Bone marrow (tissue), 2 donors: ENCODE results near the gene EPS8L1.
"Not testable (repeated sequence)": the region's sequence is repeated elsewhere in the genome, so short reads cannot be mapped to it uniquely, and the experiment has no call there.

Experiments
- DNase-seq, 2 donors: peaks; one replicate each; lab custom pipeline; 2025; lab: John Stamatoyannopoulos, UW

The EPS8L1 gene

GRCh38 chr19:55094456-55095259 is 19.0 kb downstream of the EPS8L1 start:
- DNase-seq: no peak

DNA sequence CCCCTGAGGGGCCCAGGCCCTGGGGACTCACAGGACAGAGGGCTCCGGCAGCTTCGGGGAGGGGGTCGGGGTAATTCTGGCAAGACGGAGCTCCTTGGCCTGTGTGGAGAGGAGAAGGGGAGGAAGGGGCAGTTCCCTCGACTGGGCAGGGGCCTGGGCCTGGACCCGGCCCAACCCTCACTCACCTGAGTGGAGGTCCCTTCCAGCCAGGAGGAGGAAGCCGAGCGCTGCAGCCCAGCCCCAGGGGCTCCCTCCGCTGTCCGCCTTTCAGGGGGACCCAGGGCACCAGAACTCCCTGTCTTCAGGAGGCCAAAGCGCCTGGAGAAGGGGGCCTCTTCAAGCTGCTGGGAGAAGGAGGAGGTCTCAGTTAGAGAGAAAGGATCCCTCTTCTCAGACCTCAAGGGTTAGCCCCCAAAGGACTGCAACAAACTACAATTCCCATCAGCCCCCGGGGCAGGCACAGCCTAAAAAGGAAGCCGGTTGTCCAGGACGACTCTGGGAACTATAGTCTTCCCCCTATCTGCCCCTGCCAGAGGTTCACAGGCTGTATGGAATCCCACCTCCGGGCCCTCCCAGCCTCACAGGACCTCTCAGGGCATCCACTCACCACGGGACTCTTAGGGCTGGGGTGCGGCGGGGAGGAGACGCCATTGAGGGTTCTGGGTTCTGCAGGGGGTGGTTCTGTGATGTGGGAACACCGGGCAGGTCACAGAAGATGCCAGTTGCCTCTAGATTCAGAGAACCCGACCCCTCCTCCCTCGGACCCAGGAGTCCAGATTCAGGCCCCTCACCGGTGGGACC is 19.8 kb downstream of the EPS8L1 start:
- no peak for DNase-seq

DNA sequence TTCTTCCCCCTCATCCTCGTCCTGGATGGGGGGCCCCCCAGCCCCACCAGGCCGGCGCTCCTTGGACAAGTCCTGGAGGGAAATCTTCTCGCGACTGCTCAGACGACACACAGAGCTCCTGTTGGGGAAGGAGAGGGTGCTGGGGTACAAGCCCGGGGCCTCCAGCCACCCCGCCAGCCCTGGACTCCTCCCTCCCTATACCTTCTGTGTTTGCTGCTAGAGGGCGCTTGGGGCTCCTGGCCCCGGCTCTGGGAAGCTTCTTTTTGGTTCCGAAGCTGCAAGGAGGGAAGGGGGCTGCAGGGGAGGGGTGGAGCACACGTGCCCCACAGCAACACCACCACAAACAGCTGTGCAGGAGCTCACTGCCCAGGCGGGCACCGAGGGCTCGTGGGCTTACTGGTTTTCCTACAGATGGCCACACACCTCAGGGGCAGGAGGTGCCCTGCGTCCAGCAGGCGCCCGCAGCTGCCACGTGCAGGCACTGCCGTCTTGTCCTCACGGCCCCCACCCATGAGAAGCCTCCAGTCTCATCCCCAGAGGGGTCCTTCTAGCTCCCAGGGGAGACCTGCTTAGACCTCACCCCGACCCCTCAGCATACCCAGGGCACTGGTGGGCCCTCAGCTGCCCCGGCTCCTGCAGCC is 20.5 kb downstream of the EPS8L1 start:
- no peak for DNase-seq

GRCh38 chr19:55097864-55098715 is 22.4 kb downstream of the EPS8L1 start:
- DNase-seq: peak in 1 of 2 donors; percentile 65

DNA sequence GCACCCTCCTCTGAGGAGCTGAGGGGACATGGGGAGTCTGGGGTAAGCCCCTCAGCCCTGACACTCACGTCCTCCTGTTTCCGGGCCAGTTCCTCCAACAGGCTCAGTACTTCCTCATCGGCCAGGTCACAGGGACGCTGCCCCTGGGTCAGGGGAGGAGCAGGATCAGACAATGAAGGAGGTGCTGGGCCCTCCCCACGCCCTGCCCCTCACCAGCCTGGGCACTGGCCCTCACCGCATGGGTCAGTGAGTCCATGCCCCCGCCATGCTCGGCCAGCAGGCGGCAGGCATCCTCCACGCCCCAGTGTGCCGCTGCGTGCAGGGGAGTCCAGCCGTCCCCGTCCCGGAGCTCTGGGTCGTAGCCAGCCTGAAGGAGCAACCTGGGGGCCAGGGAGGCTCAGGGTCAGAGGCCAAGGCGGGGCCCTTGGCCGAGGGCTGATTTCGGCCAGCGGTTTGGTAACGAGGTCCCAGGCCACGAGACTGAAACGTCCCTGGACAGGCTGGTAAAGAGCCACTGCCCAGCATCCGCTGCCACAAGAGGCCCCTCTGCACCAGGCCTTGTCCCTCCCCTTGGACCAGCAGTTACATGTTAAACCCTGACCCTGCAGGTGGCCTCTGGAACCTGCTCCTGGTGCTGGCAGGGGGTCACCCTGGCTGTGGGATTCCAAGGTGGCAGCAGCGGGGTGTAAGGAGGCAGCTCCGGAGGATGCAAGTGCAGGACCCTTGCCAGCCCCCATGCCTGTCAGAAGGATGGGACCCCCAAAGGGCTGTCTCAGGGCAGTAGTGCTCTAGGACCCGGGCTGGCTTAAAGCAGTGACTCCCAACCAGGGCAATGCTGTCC is 23.3 kb downstream of the EPS8L1 start:
- DNase-seq: no peak

- no peak for DNase-seq
Observed at GRCh38 chr19:55099557-55100506, 24.2 kb downstream of the EPS8L1 start.

- DNase-seq: no peak
Observed at GRCh38 chr19:55101261-55101660, 25.6 kb downstream of the EPS8L1 start.

- DNase-seq: no peak
Observed at GRCh38 chr19:55103190-55103589, 27.5 kb downstream of the EPS8L1 start.

DNA sequence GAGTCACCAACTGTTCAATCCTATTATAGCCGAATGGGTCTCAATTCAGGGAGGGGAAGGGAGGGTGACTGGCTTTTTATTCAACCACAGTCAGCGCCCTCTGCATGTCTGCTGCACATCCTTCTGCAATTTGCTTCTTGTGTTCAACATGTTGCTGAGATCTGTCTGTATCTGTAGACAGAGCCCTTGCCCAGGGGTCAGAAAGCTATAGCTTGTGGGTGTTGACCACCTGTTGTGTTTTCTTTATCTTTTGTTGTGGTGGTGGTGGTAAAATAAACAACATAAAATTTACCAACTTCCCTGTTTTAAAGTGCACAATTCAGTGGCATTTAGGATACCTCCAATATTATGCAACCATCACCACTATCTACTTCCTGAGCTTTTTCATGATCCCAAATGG is 29.6 kb downstream of the EPS8L1 start:
- DNase-seq: no peak

GRCh38 chr19:55106591-55106990 is 30.9 kb downstream of the EPS8L1 start:
- DNase-seq: no peak

GRCh38 chr19:55107252-55107651 is 31.6 kb downstream of the EPS8L1 start:
- not testable (repeated sequence) for DNase-seq

DNA sequence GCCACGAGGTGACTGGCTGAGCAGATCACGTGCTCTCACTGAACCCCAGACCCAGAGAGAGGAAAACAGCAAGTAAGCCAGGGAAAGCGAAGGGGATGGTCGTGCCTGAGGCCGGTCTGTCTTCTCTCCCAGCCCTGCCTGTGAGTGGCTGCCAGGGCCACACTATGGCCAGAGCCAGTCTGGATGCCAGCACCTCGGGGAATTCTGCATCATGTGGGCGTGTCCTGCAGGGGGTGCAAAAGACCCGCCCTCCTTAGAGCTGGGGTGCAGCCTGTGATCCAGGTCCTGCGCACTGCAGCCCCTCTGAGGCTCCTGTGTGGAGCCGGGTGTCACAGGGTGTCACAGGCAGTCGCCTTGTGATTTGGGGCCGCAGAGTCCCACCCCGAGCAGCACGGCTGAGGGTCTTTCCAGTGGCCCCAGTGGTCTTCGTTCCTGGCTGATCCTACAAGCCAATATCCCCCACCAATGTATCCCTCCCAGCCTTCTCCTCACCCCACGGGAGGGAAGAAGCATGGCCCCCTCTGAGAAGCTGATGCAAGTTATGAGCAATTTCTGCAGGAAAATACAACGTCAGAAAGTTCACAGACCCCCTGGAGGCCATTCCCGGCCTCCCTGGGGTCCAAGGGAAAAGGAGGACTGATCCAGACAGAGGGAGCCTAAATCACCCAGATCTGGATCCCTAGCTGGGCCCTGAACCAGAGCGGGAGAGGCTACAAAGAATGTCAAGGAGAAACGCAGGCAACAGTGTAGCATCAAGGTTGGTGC is 34.0 kb downstream of the EPS8L1 start:
- no peak for DNase-seq

- no peak for DNase-seq
Observed at GRCh38 chr19:55111238-55111831, 35.7 kb downstream of the EPS8L1 start.

- DNase-seq: no peak
Observed at GRCh38 chr19:55112246-55112776, 36.6 kb downstream of the EPS8L1 start.

- DNase-seq: no peak
Observed at GRCh38 chr19:55112777-55113569, 37.3 kb downstream of the EPS8L1 start.

- DNase-seq: no peak
Observed at GRCh38 chr19:55113570-55114039, 37.9 kb downstream of the EPS8L1 start.

GRCh38 chr19:55114566-55115145 is 39.0 kb downstream of the EPS8L1 start:
- DNase-seq: no peak
